GM23338 (cell line): ENCODE results near the gene BCAR3.

Experiments used
- EZH2 ChIP-seq: fragments of 200-600 bp; sonication (generic); IDR thresholded peaks from one replicate; pipeline ENCODE4 v1.8.0; 2017; ENCODE audit warnings: antibody characterized with exemption, mild to moderate bottlenecking, low read depth; ENCODE audit not compliant: unreplicated experiment
- EZH2phosphoT487 ChIP-seq: fragments of 200-600 bp; sonication (generic); IDR thresholded peaks from one replicate; pipeline ENCODE4 v1.8.1; 2018; ENCODE audit warnings: antibody characterized with exemption; ENCODE audit not compliant: unreplicated experiment
- JUNB ChIP-seq: IDR thresholded peaks from one replicate; pipeline ENCODE4 v1.6.1; 2016; ENCODE audit warnings: antibody characterized with exemption; ENCODE audit not compliant: unreplicated experiment
- POLR2AphosphoS5 ChIP-seq: IDR thresholded peaks from 2 replicates; pipeline ENCODE4 v1.6.1; 2016; ENCODE audit warnings: antibody characterized with exemption, low read depth
- TF ChIP-seq, protein P1 (sequence below), 2 experiments: fragments of 200-600 bp in 1 of 2; sonication (generic) in 1 of 2; conservative IDR thresholded peaks; 2 replicates each; pipeline versions ENCODE4 v1.5.1 to v1.6.1; 2016 to 2017; ENCODE audit warnings: antibody characterized with exemption in 2 of 2, low read depth in 2 of 2, mild to moderate bottlenecking in 2 of 2, moderate library complexity in 1 of 2
- TF ChIP-seq, protein P2 (sequence below): IDR thresholded peaks from one replicate; pipeline ENCODE4 v1.6.1; 2018; ENCODE audit warnings: antibody characterized with exemption; ENCODE audit not compliant: unreplicated experiment
- TF ChIP-seq, protein P3 (sequence below): IDR thresholded peaks from 2 replicates; pipeline ENCODE4 v1.6.1; 2016; ENCODE audit warnings: antibody characterized with exemption

DNA sequence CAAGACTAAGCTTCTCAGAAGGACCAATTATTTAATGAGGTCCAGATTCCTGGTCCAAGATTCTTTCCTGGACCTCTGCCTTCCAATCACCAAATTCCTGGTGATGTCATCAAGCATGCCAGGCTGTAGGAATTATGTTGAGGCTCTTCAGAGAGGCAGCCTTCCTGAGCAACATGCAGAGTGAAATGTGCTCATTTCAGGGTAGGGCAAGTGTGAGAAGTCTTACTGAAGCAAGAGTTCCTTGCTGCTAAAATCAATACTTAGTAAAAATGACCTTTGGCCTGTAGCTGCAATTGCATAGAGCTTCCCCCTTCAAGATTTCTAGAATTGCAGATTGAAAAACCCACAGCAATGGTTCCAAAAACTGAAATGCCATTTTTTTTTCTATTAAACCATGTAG is 31.7 kb upstream of the BCAR3 start:
- TF ChIP-seq, protein P1, sequence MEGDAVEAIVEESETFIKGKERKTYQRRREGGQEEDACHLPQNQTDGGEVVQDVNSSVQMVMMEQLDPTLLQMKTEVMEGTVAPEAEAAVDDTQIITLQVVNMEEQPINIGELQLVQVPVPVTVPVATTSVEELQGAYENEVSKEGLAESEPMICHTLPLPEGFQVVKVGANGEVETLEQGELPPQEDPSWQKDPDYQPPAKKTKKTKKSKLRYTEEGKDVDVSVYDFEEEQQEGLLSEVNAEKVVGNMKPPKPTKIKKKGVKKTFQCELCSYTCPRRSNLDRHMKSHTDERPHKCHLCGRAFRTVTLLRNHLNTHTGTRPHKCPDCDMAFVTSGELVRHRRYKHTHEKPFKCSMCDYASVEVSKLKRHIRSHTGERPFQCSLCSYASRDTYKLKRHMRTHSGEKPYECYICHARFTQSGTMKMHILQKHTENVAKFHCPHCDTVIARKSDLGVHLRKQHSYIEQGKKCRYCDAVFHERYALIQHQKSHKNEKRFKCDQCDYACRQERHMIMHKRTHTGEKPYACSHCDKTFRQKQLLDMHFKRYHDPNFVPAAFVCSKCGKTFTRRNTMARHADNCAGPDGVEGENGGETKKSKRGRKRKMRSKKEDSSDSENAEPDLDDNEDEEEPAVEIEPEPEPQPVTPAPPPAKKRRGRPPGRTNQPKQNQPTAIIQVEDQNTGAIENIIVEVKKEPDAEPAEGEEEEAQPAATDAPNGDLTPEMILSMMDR (conservative IDR thresholded peaks at IDR 0.05; ENCODE audit: low read depth in 2 of 2) = no peak
- TF ChIP-seq EZH2 (no peak), EZH2phosphoT487 (no peak), POLR2AphosphoS5 (no peak), JUNB (no peak)
- TF ChIP-seq, protein P2, sequence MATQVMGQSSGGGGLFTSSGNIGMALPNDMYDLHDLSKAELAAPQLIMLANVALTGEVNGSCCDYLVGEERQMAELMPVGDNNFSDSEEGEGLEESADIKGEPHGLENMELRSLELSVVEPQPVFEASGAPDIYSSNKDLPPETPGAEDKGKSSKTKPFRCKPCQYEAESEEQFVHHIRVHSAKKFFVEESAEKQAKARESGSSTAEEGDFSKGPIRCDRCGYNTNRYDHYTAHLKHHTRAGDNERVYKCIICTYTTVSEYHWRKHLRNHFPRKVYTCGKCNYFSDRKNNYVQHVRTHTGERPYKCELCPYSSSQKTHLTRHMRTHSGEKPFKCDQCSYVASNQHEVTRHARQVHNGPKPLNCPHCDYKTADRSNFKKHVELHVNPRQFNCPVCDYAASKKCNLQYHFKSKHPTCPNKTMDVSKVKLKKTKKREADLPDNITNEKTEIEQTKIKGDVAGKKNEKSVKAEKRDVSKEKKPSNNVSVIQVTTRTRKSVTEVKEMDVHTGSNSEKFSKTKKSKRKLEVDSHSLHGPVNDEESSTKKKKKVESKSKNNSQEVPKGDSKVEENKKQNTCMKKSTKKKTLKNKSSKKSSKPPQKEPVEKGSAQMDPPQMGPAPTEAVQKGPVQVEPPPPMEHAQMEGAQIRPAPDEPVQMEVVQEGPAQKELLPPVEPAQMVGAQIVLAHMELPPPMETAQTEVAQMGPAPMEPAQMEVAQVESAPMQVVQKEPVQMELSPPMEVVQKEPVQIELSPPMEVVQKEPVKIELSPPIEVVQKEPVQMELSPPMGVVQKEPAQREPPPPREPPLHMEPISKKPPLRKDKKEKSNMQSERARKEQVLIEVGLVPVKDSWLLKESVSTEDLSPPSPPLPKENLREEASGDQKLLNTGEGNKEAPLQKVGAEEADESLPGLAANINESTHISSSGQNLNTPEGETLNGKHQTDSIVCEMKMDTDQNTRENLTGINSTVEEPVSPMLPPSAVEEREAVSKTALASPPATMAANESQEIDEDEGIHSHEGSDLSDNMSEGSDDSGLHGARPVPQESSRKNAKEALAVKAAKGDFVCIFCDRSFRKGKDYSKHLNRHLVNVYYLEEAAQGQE = no peak
- TF ChIP-seq, protein P3, sequence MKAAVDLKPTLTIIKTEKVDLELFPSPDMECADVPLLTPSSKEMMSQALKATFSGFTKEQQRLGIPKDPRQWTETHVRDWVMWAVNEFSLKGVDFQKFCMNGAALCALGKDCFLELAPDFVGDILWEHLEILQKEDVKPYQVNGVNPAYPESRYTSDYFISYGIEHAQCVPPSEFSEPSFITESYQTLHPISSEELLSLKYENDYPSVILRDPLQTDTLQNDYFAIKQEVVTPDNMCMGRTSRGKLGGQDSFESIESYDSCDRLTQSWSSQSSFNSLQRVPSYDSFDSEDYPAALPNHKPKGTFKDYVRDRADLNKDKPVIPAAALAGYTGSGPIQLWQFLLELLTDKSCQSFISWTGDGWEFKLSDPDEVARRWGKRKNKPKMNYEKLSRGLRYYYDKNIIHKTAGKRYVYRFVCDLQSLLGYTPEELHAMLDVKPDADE = no peak
